ENCODE results near the gene TUBB. TPM values are rescaled to one million over a fixed set of nuclear protein-coding genes. Genes with fewer than 3 reads are reported as not detected.

TUBB gene
- total and polyA plus RNA-seq, 9 of the 15 experiments (the other 6 are each of a cell fraction or from before 2014, with no cell fraction given): 971 to 2,870 (median 1,478) TPM

DNA sequence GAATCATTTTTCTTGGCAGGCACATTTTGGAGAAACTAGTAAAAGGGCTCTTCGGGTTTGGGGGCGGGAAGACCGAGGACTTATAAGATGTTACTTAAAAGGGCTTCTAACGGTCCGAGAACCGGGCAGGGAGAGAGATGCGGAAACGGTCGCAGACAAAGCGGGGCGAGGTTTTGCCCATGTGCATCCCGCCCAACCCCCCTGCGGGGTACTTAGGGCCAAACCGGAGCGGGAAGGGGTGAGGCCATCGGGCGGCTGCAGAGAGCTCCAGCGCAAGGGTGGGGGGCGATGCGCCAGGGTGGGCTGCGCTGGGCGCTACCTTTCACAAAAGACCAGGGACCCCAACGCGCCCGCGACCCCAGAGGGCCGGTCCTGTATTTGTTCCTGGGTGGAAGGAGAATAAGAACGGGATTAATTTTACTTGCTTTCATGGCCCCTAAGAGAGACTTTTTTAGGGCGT lies 616 bp downstream of the TUBB start (continued):
- TF ChIP-seq ZBTB7A (IDR thresholded peaks at IDR 0.05; ENCODE audit: borderline replicate concordance, control insufficient read depth, low read depth, low read length) (peak; percentile 89), NR2C1 (IDR thresholded peaks at IDR 0.05) (no peak), NR2C1 (tag; IDR thresholded peaks at IDR 0.05) (no peak), EP300 (IDR thresholded peaks at IDR 0.05; ENCODE audit: low read length) (no peak), HMG20A (CRISPR knock-in tag; conservative IDR thresholded peaks at IDR 0.05) (no peak), SMARCB1 (IDR thresholded peaks at IDR 0.05; ENCODE audit: insufficient read length, low read depth) (no peak), KLF1 (tag; IDR thresholded peaks at IDR 0.05) (no peak), KDM4B (IDR thresholded peaks at IDR 0.05; ENCODE audit: borderline replicate concordance in 2 of 2, low read depth in 1 of 2) (no peak), CEBPB (tag; IDR thresholded peaks at IDR 0.05) (no peak), ZNF263 (CRISPR knock-in tag; IDR thresholded peaks at IDR 0.05; ENCODE audit: borderline replicate concordance) (no peak), SMC3 (conservative IDR thresholded peaks at IDR 0.05; ENCODE audit: insufficient read depth, low read depth, low read length) (no peak), ERF (CRISPR knock-in tag; IDR thresholded peaks at IDR 0.05) (peak; percentile 77), XRCC4 (IDR thresholded peaks at IDR 0.05; ENCODE audit: extremely low read depth, insufficient read depth, insufficient read length) (no peak), WHSC1 (IDR thresholded peaks at IDR 0.05; ENCODE audit: low read length) (no peak), TEAD1 (CRISPR knock-in tag; IDR thresholded peaks at IDR 0.05) (peak in 1 of 2 experiments; percentile 33; a peak in 1 of 4 replicates), ZNF133 (CRISPR knock-in tag; IDR thresholded peaks at IDR 0.05) (no peak), TARDBP (IDR thresholded peaks at IDR 0.05) (no peak), MTA1 (IDR thresholded peaks at IDR 0.05; ENCODE audit: borderline replicate concordance) (no peak), CHD2 (IDR thresholded peaks at IDR 0.05; ENCODE audit: low read depth, low read length) (no peak), HNRNPUL1 (IDR thresholded peaks at IDR 0.05; ENCODE audit: low read length) (no peak), IRF2 (CRISPR knock-in tag; IDR thresholded peaks at IDR 0.05) (no peak), BHLHE40 (IDR thresholded peaks at IDR 0.05; ENCODE audit: low read length) (no peak)
- TF ChIP-seq, protein P1, sequence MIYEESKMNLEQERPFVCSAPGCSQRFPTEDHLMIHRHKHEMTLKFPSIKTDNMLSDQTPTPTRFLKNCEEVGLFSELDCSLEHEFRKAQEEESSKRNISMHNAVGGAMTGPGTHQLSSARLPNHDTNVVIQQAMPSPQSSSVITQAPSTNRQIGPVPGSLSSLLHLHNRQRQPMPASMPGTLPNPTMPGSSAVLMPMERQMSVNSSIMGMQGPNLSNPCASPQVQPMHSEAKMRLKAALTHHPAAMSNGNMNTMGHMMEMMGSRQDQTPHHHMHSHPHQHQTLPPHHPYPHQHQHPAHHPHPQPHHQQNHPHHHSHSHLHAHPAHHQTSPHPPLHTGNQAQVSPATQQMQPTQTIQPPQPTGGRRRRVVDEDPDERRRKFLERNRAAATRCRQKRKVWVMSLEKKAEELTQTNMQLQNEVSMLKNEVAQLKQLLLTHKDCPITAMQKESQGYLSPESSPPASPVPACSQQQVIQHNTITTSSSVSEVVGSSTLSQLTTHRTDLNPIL (CRISPR knock-in tag; IDR thresholded peaks at IDR 0.05): peak; percentile 19; the same call in 1 of the 2 replicates
- TF ChIP-seq, protein P2, sequence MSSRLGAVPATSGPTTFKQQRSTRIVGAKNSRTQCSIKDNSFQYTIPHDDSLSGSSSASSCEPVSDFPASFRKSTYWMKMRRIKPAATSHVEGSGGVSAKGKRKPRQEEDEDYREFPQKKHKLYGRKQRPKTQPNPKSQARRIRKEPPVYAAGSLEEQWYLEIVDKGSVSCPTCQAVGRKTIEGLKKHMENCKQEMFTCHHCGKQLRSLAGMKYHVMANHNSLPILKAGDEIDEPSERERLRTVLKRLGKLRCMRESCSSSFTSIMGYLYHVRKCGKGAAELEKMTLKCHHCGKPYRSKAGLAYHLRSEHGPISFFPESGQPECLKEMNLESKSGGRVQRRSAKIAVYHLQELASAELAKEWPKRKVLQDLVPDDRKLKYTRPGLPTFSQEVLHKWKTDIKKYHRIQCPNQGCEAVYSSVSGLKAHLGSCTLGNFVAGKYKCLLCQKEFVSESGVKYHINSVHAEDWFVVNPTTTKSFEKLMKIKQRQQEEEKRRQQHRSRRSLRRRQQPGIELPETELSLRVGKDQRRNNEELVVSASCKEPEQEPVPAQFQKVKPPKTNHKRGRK (tag; IDR thresholded peaks at IDR 0.05): no peak
- TF ChIP-seq, protein P3, sequence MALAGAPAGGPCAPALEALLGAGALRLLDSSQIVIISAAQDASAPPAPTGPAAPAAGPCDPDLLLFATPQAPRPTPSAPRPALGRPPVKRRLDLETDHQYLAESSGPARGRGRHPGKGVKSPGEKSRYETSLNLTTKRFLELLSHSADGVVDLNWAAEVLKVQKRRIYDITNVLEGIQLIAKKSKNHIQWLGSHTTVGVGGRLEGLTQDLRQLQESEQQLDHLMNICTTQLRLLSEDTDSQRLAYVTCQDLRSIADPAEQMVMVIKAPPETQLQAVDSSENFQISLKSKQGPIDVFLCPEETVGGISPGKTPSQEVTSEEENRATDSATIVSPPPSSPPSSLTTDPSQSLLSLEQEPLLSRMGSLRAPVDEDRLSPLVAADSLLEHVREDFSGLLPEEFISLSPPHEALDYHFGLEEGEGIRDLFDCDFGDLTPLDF (CRISPR knock-in tag; IDR thresholded peaks at IDR 0.05): no peak
- TF ChIP-seq, protein P4, sequence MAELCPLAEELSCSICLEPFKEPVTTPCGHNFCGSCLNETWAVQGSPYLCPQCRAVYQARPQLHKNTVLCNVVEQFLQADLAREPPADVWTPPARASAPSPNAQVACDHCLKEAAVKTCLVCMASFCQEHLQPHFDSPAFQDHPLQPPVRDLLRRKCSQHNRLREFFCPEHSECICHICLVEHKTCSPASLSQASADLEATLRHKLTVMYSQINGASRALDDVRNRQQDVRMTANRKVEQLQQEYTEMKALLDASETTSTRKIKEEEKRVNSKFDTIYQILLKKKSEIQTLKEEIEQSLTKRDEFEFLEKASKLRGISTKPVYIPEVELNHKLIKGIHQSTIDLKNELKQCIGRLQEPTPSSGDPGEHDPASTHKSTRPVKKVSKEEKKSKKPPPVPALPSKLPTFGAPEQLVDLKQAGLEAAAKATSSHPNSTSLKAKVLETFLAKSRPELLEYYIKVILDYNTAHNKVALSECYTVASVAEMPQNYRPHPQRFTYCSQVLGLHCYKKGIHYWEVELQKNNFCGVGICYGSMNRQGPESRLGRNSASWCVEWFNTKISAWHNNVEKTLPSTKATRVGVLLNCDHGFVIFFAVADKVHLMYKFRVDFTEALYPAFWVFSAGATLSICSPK (IDR thresholded peaks at IDR 0.05; ENCODE audit: borderline replicate concordance): no peak

Measured in K562 (cell line).